ENCODE results near the gene EFCC1.

EFCC1 gene

DNA sequence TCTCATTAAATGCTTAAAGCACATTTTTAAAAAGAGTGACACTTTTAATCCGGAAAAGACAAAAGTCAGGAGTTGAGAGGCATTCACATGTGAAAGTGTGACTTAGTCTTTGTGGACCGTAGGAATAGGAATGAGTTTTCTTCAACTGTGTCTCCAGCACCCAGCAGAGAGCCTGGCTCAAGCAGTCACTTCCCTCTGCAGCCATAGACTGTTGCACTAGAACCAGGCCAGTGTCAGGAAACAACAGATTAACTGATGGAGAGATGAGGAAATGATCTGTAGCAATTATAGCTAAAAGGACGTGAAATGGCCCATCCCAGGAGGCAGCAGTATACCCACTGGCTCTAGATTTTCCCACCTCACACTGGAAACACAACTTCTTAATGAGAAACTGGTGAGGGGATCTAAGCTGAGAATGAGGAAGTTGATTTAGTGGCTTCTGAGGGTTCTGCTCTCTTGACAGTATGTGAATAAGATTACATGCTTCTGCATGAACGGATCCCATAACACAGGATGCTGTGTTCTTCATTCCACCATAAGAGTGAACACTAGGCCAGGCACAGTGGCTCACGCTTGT, 27.0 kb upstream of the EFCC1 start:
- TF ChIP-seq, protein P1, sequence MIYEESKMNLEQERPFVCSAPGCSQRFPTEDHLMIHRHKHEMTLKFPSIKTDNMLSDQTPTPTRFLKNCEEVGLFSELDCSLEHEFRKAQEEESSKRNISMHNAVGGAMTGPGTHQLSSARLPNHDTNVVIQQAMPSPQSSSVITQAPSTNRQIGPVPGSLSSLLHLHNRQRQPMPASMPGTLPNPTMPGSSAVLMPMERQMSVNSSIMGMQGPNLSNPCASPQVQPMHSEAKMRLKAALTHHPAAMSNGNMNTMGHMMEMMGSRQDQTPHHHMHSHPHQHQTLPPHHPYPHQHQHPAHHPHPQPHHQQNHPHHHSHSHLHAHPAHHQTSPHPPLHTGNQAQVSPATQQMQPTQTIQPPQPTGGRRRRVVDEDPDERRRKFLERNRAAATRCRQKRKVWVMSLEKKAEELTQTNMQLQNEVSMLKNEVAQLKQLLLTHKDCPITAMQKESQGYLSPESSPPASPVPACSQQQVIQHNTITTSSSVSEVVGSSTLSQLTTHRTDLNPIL (CRISPR knock-in tag; IDR thresholded peaks at IDR 0.05; ENCODE audit: low read depth), result no peak
- TF ChIP-seq CSDC2 (CRISPR knock-in tag; IDR thresholded peaks at IDR 0.05) (no peak), ESRRG (CRISPR knock-in tag; IDR thresholded peaks at IDR 0.05) (no peak), SNAI2 (CRISPR knock-in tag; IDR thresholded peaks at IDR 0.05) (no peak), ZNF70 (CRISPR knock-in tag; IDR thresholded peaks at IDR 0.05) (no peak), ZFP3 (CRISPR knock-in tag; IDR thresholded peaks at IDR 0.05) (no peak), ISL1 (CRISPR knock-in tag; IDR thresholded peaks at IDR 0.05) (no peak), OSR1 (CRISPR knock-in tag; IDR thresholded peaks at IDR 0.05) (no peak), BACH2 (CRISPR knock-in tag; IDR thresholded peaks at IDR 0.05; ENCODE audit: borderline replicate concordance) (no peak), GLIS3 (CRISPR knock-in tag; IDR thresholded peaks at IDR 0.05) (no peak), ARNTL (CRISPR knock-in tag; IDR thresholded peaks at IDR 0.05; ENCODE audit: borderline replicate concordance, low read depth) (no peak), ZNF8 (CRISPR knock-in tag; IDR thresholded peaks at IDR 0.05) (no peak), ZC3H10 (CRISPR knock-in tag; IDR thresholded peaks at IDR 0.05) (no peak), TOX (CRISPR knock-in tag; IDR thresholded peaks at IDR 0.05; ENCODE audit: borderline replicate concordance) (no peak)
- TF ChIP-seq, protein P2, sequence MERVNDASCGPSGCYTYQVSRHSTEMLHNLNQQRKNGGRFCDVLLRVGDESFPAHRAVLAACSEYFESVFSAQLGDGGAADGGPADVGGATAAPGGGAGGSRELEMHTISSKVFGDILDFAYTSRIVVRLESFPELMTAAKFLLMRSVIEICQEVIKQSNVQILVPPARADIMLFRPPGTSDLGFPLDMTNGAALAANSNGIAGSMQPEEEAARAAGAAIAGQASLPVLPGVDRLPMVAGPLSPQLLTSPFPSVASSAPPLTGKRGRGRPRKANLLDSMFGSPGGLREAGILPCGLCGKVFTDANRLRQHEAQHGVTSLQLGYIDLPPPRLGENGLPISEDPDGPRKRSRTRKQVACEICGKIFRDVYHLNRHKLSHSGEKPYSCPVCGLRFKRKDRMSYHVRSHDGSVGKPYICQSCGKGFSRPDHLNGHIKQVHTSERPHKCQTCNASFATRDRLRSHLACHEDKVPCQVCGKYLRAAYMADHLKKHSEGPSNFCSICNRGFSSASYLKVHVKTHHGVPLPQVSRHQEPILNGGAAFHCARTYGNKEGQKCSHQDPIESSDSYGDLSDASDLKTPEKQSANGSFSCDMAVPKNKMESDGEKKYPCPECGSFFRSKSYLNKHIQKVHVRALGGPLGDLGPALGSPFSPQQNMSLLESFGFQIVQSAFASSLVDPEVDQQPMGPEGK (CRISPR knock-in tag; IDR thresholded peaks at IDR 0.05; ENCODE audit: borderline replicate concordance), result no peak
- TF ChIP-seq, protein P3, sequence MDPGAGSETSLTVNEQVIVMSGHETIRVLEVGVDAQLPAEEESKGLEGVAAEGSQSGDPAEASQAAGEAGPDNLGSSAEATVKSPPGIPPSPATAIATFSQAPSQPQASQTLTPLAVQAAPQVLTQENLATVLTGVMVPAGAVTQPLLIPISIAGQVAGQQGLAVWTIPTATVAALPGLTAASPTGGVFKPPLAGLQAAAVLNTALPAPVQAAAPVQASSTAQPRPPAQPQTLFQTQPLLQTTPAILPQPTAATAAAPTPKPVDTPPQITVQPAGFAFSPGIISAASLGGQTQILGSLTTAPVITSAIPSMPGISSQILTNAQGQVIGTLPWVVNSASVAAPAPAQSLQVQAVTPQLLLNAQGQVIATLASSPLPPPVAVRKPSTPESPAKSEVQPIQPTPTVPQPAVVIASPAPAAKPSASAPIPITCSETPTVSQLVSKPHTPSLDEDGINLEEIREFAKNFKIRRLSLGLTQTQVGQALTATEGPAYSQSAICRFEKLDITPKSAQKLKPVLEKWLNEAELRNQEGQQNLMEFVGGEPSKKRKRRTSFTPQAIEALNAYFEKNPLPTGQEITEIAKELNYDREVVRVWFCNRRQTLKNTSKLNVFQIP (CRISPR knock-in tag; IDR thresholded peaks at IDR 0.05; ENCODE audit: borderline replicate concordance, low read depth), result no peak

DNA sequence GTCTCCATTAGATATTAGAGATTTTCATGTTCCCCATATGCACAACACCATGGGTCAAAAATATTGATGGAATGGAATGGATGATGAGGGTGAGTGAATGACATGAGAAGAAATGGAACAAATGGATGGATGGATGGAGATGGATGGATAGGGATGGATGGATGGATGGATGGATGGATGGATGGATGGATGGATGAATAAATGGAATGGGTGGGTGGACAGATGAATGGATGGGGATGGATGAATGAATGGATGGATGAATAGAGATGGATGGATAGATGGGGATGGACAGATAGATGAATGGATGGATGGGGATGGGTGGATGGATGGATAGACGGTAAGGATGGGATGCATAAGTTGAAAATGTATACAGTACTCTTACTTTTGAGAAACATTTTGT, 25.8 kb upstream of the EFCC1 start:
- TF ChIP-seq ZNF8 (CRISPR knock-in tag; IDR thresholded peaks at IDR 0.05), result no peak
- no peak for TF ChIP-seq SNAI2 (CRISPR knock-in tag; IDR thresholded peaks at IDR 0.05)
- TF ChIP-seq OSR1 (CRISPR knock-in tag; IDR thresholded peaks at IDR 0.05), result no peak
- TF ChIP-seq ZNF565 (CRISPR knock-in tag; conservative IDR thresholded peaks at IDR 0.05; ENCODE audit: low read depth), result no peak
- no peak for TF ChIP-seq CSDC2 (CRISPR knock-in tag; IDR thresholded peaks at IDR 0.05)
- TF ChIP-seq TCF4 (CRISPR knock-in tag; IDR thresholded peaks at IDR 0.05; ENCODE audit: borderline replicate concordance), result no peak
- TF ChIP-seq, protein P4, sequence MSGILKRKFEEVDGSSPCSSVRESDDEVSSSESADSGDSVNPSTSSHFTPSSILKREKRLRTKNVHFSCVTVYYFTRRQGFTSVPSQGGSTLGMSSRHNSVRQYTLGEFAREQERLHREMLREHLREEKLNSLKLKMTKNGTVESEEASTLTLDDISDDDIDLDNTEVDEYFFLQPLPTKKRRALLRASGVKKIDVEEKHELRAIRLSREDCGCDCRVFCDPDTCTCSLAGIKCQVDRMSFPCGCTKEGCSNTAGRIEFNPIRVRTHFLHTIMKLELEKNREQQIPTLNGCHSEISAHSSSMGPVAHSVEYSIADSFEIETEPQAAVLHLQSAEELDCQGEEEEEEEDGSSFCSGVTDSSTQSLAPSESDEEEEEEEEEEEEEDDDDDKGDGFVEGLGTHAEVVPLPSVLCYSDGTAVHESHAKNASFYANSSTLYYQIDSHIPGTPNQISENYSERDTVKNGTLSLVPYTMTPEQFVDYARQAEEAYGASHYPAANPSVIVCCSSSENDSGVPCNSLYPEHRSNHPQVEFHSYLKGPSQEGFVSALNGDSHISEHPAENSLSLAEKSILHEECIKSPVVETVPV (CRISPR knock-in tag; IDR thresholded peaks at IDR 0.05), result no peak
- no peak for ATAC-seq

More for the DNA sequence above, 27.0 kb upstream of the EFCC1 start:
- ATAC-seq, result no peak

DNA sequence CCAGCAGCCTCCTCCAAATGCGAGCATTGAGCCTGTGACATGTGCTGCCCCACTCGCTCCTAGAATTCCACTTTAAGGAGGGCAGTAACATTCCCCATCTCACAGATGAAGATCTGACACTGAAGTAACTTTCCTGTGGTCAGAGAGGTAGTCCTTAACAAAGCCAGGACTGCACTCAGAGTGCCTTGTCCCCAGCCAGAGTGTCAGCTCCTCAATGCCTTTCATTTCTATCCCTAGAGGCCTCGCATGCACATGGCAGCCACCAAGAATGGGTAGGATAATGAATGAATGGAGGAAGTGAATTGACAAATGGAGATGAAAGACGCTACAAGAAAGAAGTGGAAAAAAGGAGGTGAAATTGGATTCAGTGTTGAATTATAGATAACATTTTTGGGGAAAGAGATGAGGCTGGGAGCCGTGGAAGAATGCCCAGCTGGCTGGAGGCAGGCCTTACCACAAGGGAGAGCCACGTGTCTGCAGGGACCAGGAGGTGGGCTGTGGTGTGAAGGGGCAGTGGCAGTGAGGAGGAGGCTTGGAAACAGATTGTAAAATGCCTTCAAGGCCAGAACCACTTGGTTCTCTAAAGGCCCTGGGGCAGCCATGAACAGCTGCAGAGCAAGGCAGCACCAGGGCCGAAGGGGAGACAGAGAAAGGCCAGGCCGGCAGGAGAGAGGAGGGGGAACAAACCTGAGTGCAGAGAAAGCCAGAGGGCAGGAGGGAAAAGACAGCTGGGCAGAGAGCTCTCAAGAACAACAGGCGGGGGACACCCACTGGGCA, 17.6 kb upstream of the EFCC1 start:
- no peak for ATAC-seq
- TF ChIP-seq ZC3H10 (CRISPR knock-in tag; IDR thresholded peaks at IDR 0.05) (no peak), ZFP30 (CRISPR knock-in tag; IDR thresholded peaks at IDR 0.05) (no peak), ZNF70 (CRISPR knock-in tag; IDR thresholded peaks at IDR 0.05) (no peak), ESRRG (CRISPR knock-in tag; IDR thresholded peaks at IDR 0.05) (no peak), ZFP3 (CRISPR knock-in tag; IDR thresholded peaks at IDR 0.05) (no peak), ZNF8 (CRISPR knock-in tag; IDR thresholded peaks at IDR 0.05) (no peak), ARNTL (CRISPR knock-in tag; IDR thresholded peaks at IDR 0.05; ENCODE audit: borderline replicate concordance, low read depth) (no peak), CSDC2 (CRISPR knock-in tag; IDR thresholded peaks at IDR 0.05) (no peak), RARB (CRISPR knock-in tag; IDR thresholded peaks at IDR 0.05) (no peak), BACH2 (CRISPR knock-in tag; IDR thresholded peaks at IDR 0.05; ENCODE audit: borderline replicate concordance) (no peak), PPARA (CRISPR knock-in tag; IDR thresholded peaks at IDR 0.05; ENCODE audit: borderline replicate concordance) (no peak), ISL1 (CRISPR knock-in tag; IDR thresholded peaks at IDR 0.05) (no peak), ZNF565 (CRISPR knock-in tag; conservative IDR thresholded peaks at IDR 0.05; ENCODE audit: low read depth) (no peak)
- TF ChIP-seq, protein P5, sequence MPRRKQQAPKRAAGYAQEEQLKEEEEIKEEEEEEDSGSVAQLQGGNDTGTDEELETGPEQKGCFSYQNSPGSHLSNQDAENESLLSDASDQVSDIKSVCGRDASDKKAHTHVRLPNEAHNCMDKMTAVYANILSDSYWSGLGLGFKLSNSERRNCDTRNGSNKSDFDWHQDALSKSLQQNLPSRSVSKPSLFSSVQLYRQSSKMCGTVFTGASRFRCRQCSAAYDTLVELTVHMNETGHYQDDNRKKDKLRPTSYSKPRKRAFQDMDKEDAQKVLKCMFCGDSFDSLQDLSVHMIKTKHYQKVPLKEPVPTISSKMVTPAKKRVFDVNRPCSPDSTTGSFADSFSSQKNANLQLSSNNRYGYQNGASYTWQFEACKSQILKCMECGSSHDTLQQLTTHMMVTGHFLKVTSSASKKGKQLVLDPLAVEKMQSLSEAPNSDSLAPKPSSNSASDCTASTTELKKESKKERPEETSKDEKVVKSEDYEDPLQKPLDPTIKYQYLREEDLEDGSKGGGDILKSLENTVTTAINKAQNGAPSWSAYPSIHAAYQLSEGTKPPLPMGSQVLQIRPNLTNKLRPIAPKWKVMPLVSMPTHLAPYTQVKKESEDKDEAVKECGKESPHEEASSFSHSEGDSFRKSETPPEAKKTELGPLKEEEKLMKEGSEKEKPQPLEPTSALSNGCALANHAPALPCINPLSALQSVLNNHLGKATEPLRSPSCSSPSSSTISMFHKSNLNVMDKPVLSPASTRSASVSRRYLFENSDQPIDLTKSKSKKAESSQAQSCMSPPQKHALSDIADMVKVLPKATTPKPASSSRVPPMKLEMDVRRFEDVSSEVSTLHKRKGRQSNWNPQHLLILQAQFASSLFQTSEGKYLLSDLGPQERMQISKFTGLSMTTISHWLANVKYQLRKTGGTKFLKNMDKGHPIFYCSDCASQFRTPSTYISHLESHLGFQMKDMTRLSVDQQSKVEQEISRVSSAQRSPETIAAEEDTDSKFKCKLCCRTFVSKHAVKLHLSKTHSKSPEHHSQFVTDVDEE (CRISPR knock-in tag; IDR thresholded peaks at IDR 0.05), result no peak
- TF ChIP-seq, protein P2 (CRISPR knock-in tag; IDR thresholded peaks at IDR 0.05; ENCODE audit: borderline replicate concordance), result no peak
- TF ChIP-seq, protein P4 (CRISPR knock-in tag; IDR thresholded peaks at IDR 0.05), result no peak

Measured in SK-N-SH treated with all-trans-retinoic acid at 6 μM for 48 hours (cell line).